Measurements from ENCODE around the gene ACY1. TPM values are rescaled to one million over a fixed set of nuclear protein-coding genes. Genes with fewer than 3 reads are reported as not detected.

ACY1 gene
- total and polyA plus RNA-seq, 7 experiments from 2014 or later: 7.8 to 28.3 (median 12.4) TPM

- peaks cover 0 to 11% (median 0%) of the 10 kb centered on the region in 3 experiments for H3K36me3 ChIP-seq (ENCODE audit: control insufficient read depth in 2 of 3, insufficient read depth in 3 of 3, low read length in 3 of 3)
- no peaks in the 10 kb centered on the region for H3K9me3 ChIP-seq (ENCODE audit: control insufficient read depth in 2 of 3, low read length in 3 of 3)
- peak in 7 of 9 donors; percentile 35 to 57 (median 47) for DNase-seq
- intact Hi-C loops (cut with micrococcal nuclease): loop anchor here (1.0 to 5.0 kb wide), 17 partner anchors 13 to 1326 kb away; partner anchors contain the start of genes ABHD14B (in 2 of the 2), ALAS1 (in 2 of the 2), DCAF1 (in 2 of the 2) and RPL29 (in 2 of the 2)
- ChIA-PET CTCF (interaction anchor here (0.6 to 3.6 kb wide), 12 partner anchors 31 to 204 kb away, joined by 3 to 28 read pairs (median 4); partner anchors contain the start of genes ABHD14A, ABHD14B and RPL29), POLR2A (interaction anchor here (0.9 to 3.1 kb wide), 12 partner anchors 11 to 277 kb away, joined by 3 to 34 read pairs (median 4); partner anchors contain the start of genes ABHD14A, ABHD14B, PCBP4 and RPL29)
- H3K27me3 Mint-ChIP-seq: no peaks in the 10 kb centered on the region
- peak overlapping the region; percentile 78 for H3K4me3 ChIP-seq (ENCODE audit: low read length)
- H3K4me1 Mint-ChIP-seq: peaks cover 22 to 40% (median 31%) of the 10 kb centered on the region in 7 donors
- H3K4me1 ChIP-seq (ENCODE audit: control insufficient read depth in 2 of 2, insufficient read depth in 2 of 2, low read length in 2 of 2): peaks cover 19 to 23% of the 10 kb centered on the region in 2 donors
- H3K27ac ChIP-seq (ENCODE audit: low read depth, low read length): peak overlapping the region; percentile 80
- H3K36me3 Mint-ChIP-seq: peaks cover 0 to 10% (median 0%) of the 10 kb centered on the region in 5 donors
- peak overlapping the region; percentile 72 to 94 (median 90) for H3K4me3 Mint-ChIP-seq
- no peak for ATAC-seq
- no peaks in the 10 kb centered on the region for H3K27me3 ChIP-seq (ENCODE audit: control insufficient read depth in 2 of 2, insufficient read depth in 2 of 2, low read length in 2 of 2)
- peak overlapping the region; percentile 78 to 92 (median 89) for H3K27ac Mint-ChIP-seq
- H3K9me3 Mint-ChIP-seq: no peaks in the 10 kb centered on the region
Observed at GRCh38 chr3:51942603-51943450, 40.5 kb upstream of the ACY1 start.

- peak in 1 of 9 donors; percentile 8 for DNase-seq
- Mint-ChIP-seq H3K27ac (peak overlapping the region in 4 of 9 donors; percentile 33 to 92 (median 90)), H3K27me3 (no peaks in the 10 kb centered on the region), H3K9me3 (no peaks in the 10 kb centered on the region), H3K4me1 (peaks cover 22 to 39% (median 31%) of the 10 kb centered on the region in 7 donors), H3K4me3 (peak overlapping the region in 4 of 10 donors; percentile 35 to 87 (median 57)), H3K36me3 (peaks cover 0 to 9% (median 3%) of the 10 kb centered on the region in 5 donors)
- no peaks in the 10 kb centered on the region for H3K9me3 ChIP-seq (ENCODE audit: control insufficient read depth in 2 of 3, low read length in 3 of 3)
- no peak for ATAC-seq
- no peak overlapping the region for H3K27ac ChIP-seq (ENCODE audit: low read depth, low read length)
- H3K4me3 ChIP-seq (ENCODE audit: low read length): no peak overlapping the region
- POLR2A ChIA-PET: interaction anchor here (1.0 to 3.1 kb wide), 8 partner anchors 10 to 114 kb away, joined by 3 to 34 read pairs (median 7); partner anchors contain the start of genes ABHD14A, ABHD14B and RPL29
- H3K4me1 ChIP-seq (ENCODE audit: control insufficient read depth in 2 of 2, insufficient read depth in 2 of 2, low read length in 2 of 2): peaks cover 19 to 23% of the 10 kb centered on the region in 2 donors
- CTCF ChIA-PET: interaction anchor here (1.5 to 3.6 kb wide), 4 partner anchors 30 to 201 kb away, joined by 4 to 28 read pairs (median 12); partner anchors contain the start of genes ABHD14A and ABHD14B
- H3K27me3 ChIP-seq (ENCODE audit: control insufficient read depth in 2 of 2, insufficient read depth in 2 of 2, low read length in 2 of 2): no peaks in the 10 kb centered on the region
- H3K36me3 ChIP-seq (ENCODE audit: control insufficient read depth in 2 of 3, insufficient read depth in 3 of 3, low read length in 3 of 3): peaks cover 0 to 2% (median 0%) of the 10 kb centered on the region in 3 experiments
- intact Hi-C loops (cut with micrococcal nuclease): loop anchor here (2.0 to 5.0 kb wide), 5 partner anchors 179 to 1327 kb away; partner anchors contain the start of genes TEX264 (in 2 of the 2), MAPKAPK3 (in 1 of the 2), NISCH (in 1 of the 2) and TNNC1 (in 1 of the 2)
Observed at GRCh38 chr3:51943451-51944391, 39.6 kb upstream of the ACY1 start.

GRCh38 chr3:51944451-51945021, 38.8 kb upstream of the ACY1 start:
- H3K27ac ChIP-seq (ENCODE audit: low read depth, low read length): no peak overlapping the region
- Mint-ChIP-seq H3K4me1 (peaks cover 17 to 34% (median 25%) of the 10 kb centered on the region in 7 donors), H3K9me3 (no peaks in the 10 kb centered on the region), H3K36me3 (peaks cover 0 to 6% (median 3%) of the 10 kb centered on the region in 5 donors), H3K27me3 (no peaks in the 10 kb centered on the region), H3K4me3 (peak overlapping the region in 1 of 10 donors; percentile 58), H3K27ac (peak overlapping the region in 2 of 9 donors; percentile 42 to 45)
- CTCF ChIA-PET: no interaction called here
- no peaks in the 10 kb centered on the region for H3K9me3 ChIP-seq (ENCODE audit: control insufficient read depth in 2 of 3, low read length in 3 of 3)
- DNase-seq (peak in 1 of 9 donors; percentile 9), ATAC-seq (no peak)
- POLR2A ChIA-PET: interaction anchor here (1.4 to 1.5 kb wide), 2 partner anchors 29 to 113 kb away, joined by 3 to 9 read pairs; partner anchors contain the start of gene ABHD14B
- intact Hi-C loops (cut with micrococcal nuclease): loop anchor here (5.0 kb wide), 2 partner anchors 178 to 272 kb away; partner anchors contain the start of gene TEX264 (in 1 of the 2)
- no peaks in the 10 kb centered on the region for H3K36me3 ChIP-seq (ENCODE audit: control insufficient read depth in 2 of 3, insufficient read depth in 3 of 3, low read length in 3 of 3)
- no peak overlapping the region for H3K4me3 ChIP-seq (ENCODE audit: low read length)
- H3K4me1 ChIP-seq (ENCODE audit: control insufficient read depth in 2 of 2, insufficient read depth in 2 of 2, low read length in 2 of 2): peaks cover 19 to 23% of the 10 kb centered on the region in 2 donors
- no peaks in the 10 kb centered on the region for H3K27me3 ChIP-seq (ENCODE audit: control insufficient read depth in 2 of 2, insufficient read depth in 2 of 2, low read length in 2 of 2)

- no peaks in the 10 kb centered on the region for H3K27me3 Mint-ChIP-seq
Observed at GRCh38 chr3:51945031-51945840, 38.1 kb upstream of the ACY1 start.

More at GRCh38 chr3:51945031-51945840, 38.1 kb upstream of the ACY1 start:
- Histone ChIP-seq H3K4me1 (ENCODE audit: control insufficient read depth in 2 of 2, insufficient read depth in 2 of 2, low read length in 2 of 2) (peaks cover 19 to 23% of the 10 kb centered on the region in 2 donors), H3K27me3 (ENCODE audit: control insufficient read depth in 2 of 2, insufficient read depth in 2 of 2, low read length in 2 of 2) (no peaks in the 10 kb centered on the region), H3K36me3 (ENCODE audit: control insufficient read depth in 2 of 3, insufficient read depth in 3 of 3, low read length in 3 of 3) (no peaks in the 10 kb centered on the region), H3K4me3 (ENCODE audit: low read length) (no peak overlapping the region), H3K27ac (ENCODE audit: low read depth, low read length) (no peak overlapping the region), H3K9me3 (ENCODE audit: control insufficient read depth in 2 of 3, low read length in 3 of 3) (no peaks in the 10 kb centered on the region)
- ChIA-PET POLR2A (interaction anchor here (1.4 to 1.5 kb wide), 2 partner anchors 29 to 112 kb away, joined by 3 to 9 read pairs; partner anchors contain the start of gene ABHD14B), CTCF (interaction anchor here (0.7 kb wide), 1 partner anchor 199 kb away, joined by 3 read pairs; no protein-coding TSS in a partner anchor)
- Mint-ChIP-seq H3K4me1 (peaks cover 14 to 28% (median 18%) of the 10 kb centered on the region in 7 donors), H3K4me3 (no peak overlapping the region), H3K9me3 (no peaks in the 10 kb centered on the region), H3K36me3 (peaks cover 0 to 6% (median 3%) of the 10 kb centered on the region in 5 donors), H3K27ac (peak overlapping the region in 1 of 9 donors; percentile 55)
- intact Hi-C loops (cut with micrococcal nuclease): no loop called here
- no peak for ATAC-seq
- no peak for DNase-seq

Data from naive thymus-derived CD4-positive, alpha-beta T cell (primary cell).